GM23338 (cell line): ENCODE results near the gene PLEKHM2. TPM values are rescaled to one million over a fixed set of nuclear protein-coding genes. Genes with fewer than 3 reads are reported as not detected.

Source experiments
- ATAC-seq: fragments of 200-7000 bp; cut with Tn5 transposase; 3 replicates; pipeline ENCODE4 v1.9.1; 2020
- DNase-seq: peaks from one replicate; pipeline ENCODE4 v3.0.0-alpha.2; 2015; ENCODE audit warnings: low spot score
- H2AFZ ChIP-seq: fragments of 200-600 bp; sonication (generic); 2 replicates; pipeline ENCODE4 v1.8.0; 2016; ENCODE audit warnings: antibody characterized with exemption, mild to moderate bottlenecking, moderate library complexity
- H3F3A ChIP-seq: fragments of 200-600 bp; sonication (generic); replicated peaks from 2 replicates; pipeline ENCODE4 v1.8.0; 2017; ENCODE audit warnings: antibody characterized with exemption, mixed run types, low read depth
- H3K27ac ChIP-seq: fragments of 200-600 bp; sonication (generic); 2 replicates; pipeline ENCODE4 v1.6.1; 2016; ENCODE audit warnings: low read depth
- H3K27me3 ChIP-seq: fragments of 200-600 bp; sonication (generic); 2 replicates; pipeline ENCODE4 v1.8.0; 2016; ENCODE audit warnings: mild to moderate bottlenecking, mixed run types, moderate library complexity; ENCODE audit not compliant: insufficient read depth
- H3K36me3 ChIP-seq: fragments of 200-600 bp; sonication (generic); 2 replicates; pipeline ENCODE4 v1.8.0; 2016; ENCODE audit warnings: mild to moderate bottlenecking; ENCODE audit not compliant: insufficient read depth
- H3K4me1 ChIP-seq: fragments of 200-600 bp; sonication (generic); 2 replicates; pipeline ENCODE4 v1.8.0; 2016; ENCODE audit warnings: mild to moderate bottlenecking, moderate library complexity; ENCODE audit not compliant: insufficient read depth
- H3K4me2 ChIP-seq: fragments of 200-600 bp; sonication (generic); 2 replicates; pipeline ENCODE4 v1.7.1; 2017; ENCODE audit warnings: mixed run types
- H3K4me3 ChIP-seq: fragments of 200-600 bp; sonication (generic); 2 replicates; pipeline ENCODE4 v1.6.1; 2016; ENCODE audit warnings: mixed run types
- H3K79me2 ChIP-seq: fragments of 200-600 bp; sonication (generic); replicated peaks from 2 replicates; pipeline ENCODE4 v1.8.0; 2017; ENCODE audit warnings: mild to moderate bottlenecking; ENCODE audit not compliant: insufficient read depth
- H3K9me2 ChIP-seq: fragments of 200-600 bp; sonication (generic); 2 replicates; pipeline ENCODE4 v1.8.0; 2017; ENCODE audit not compliant: insufficient read depth
- H4K20me1 ChIP-seq: fragments of 200-600 bp; sonication (generic); replicated peaks from 2 replicates; pipeline ENCODE4 v1.8.0; 2017; ENCODE audit warnings: mild to moderate bottlenecking; ENCODE audit not compliant: insufficient read depth
- H3K27ac Mint-ChIP-seq: 2 replicates; pipeline ENCODE4 v1.8.0; 2020; ENCODE audit warnings: inconsistent platforms, mild to moderate bottlenecking, moderate library complexity, mixed read lengths
- H3K27me3 Mint-ChIP-seq: 3 replicates; pipeline ENCODE4 v1.8.0; 2022; ENCODE audit warnings: low read depth, mild to moderate bottlenecking, moderate library complexity, mixed read lengths, inconsistent platforms; ENCODE audit not compliant: insufficient read depth, poor library complexity
- H3K36me3 Mint-ChIP-seq: 3 replicates; pipeline ENCODE4 v1.8.0; 2021; ENCODE audit warnings: low read depth, mild to moderate bottlenecking, inconsistent platforms, moderate library complexity, mixed read lengths
- H3K4me1 Mint-ChIP-seq: 3 replicates; pipeline ENCODE4 v1.8.0; 2020; ENCODE audit warnings: mild to moderate bottlenecking, inconsistent platforms, mixed read lengths
- H3K4me3 Mint-ChIP-seq: 3 replicates; pipeline ENCODE4 v1.8.0; 2021; ENCODE audit warnings: moderate library complexity, mild to moderate bottlenecking, inconsistent platforms, mixed read lengths
- H3K9me3 Mint-ChIP-seq: 3 replicates; pipeline ENCODE4 v1.8.0; 2020; ENCODE audit warnings: moderate library complexity, mild to moderate bottlenecking, inconsistent platforms, mixed read lengths
- CREB1 ChIP-seq: fragments of 250-450 bp; sonication (Bioruptor Pico); IDR thresholded peaks from 2 replicates; pipeline ENCODE4 v1.5.0; 2020; ENCODE audit warnings: low read depth, mild to moderate bottlenecking, moderate library complexity
- EZH2 ChIP-seq: fragments of 200-600 bp; sonication (generic); IDR thresholded peaks from one replicate; pipeline ENCODE4 v1.8.0; 2017; ENCODE audit warnings: antibody characterized with exemption, mild to moderate bottlenecking, low read depth; ENCODE audit not compliant: unreplicated experiment
- EZH2phosphoT487 ChIP-seq: fragments of 200-600 bp; sonication (generic); IDR thresholded peaks from one replicate; pipeline ENCODE4 v1.8.1; 2018; ENCODE audit warnings: antibody characterized with exemption; ENCODE audit not compliant: unreplicated experiment
- STAT1 ChIP-seq: IDR thresholded peaks from one replicate; pipeline ENCODE4 v1.6.1; 2016; ENCODE audit warnings: antibody characterized with exemption; ENCODE audit not compliant: unreplicated experiment
- polyA plus RNA-seq: library from polyadenylated mRNA; unstranded; fragments of >200 nt; fragmentation: Nextera tagmentation; extraction: Ambion mirVana; gene quantifications from 2 replicates; pipeline ENCODE4 v1.2.1, GENCODE V29; 2016
- total RNA-seq: library from RNA; depleted of rRNA; stranded (reverse); fragments of >200 nt; shearing (Covaris generic); gene quantifications from 2 replicates; pipeline ENCODE4 v1.2.3, GENCODE V29; 2014
- TF ChIP-seq, protein P1 (sequence below): IDR thresholded peaks from 2 replicates; pipeline ENCODE4 v1.6.1; 2016; ENCODE audit warnings: antibody characterized with exemption
- TF ChIP-seq, protein P2 (sequence below): fragments of 250-450 bp; sonication (Bioruptor Pico); IDR thresholded peaks from 2 replicates; pipeline ENCODE4 v1.5.0; 2020; ENCODE audit warnings: mild to moderate bottlenecking, moderate library complexity
- TF ChIP-seq, protein P3 (sequence below): IDR thresholded peaks from one replicate; pipeline ENCODE4 v1.6.1; 2018; ENCODE audit warnings: antibody characterized with exemption; ENCODE audit not compliant: unreplicated experiment

The PLEKHM2 gene
- total and polyA plus RNA-seq, 2 experiments from 2014 or later, result 11.2 to 40.0 TPM

DNA sequence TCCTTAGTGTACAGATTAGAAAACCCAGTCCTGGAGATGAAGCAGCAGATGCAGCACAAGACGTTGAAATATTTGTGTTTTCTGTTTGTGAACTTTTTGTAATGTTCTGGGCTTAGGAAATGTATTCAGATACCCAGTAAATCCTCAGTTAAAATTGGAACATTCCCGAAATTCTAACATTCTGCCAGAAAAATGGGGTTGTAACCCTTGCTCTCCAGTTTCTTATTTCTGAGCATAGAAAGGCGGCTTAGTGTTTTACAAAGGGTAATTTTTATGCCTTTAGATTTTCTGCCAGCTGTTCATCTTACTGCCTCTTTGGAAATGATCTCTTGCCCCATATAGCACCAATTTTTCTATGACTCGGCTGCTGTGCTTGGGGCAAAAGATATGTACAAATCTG, 46.3 kb upstream of the PLEKHM2 start:
- DNase-seq (no peak), ATAC-seq (no peak)
- Histone ChIP-seq H3K27ac (no peak overlapping the region), H4K20me1 (peaks cover 20% of the 10 kb centered on the region), H2AFZ (no peak overlapping the region), H3K4me2 (no peak overlapping the region), H3K9me2 (no peaks in the 10 kb centered on the region), H3F3A (peaks cover 22% of the 10 kb centered on the region; the same call in 1 of the 2 replicates), H3K4me3 (no peak overlapping the region), H3K79me2 (peaks cover 14% of the 10 kb centered on the region; the same call in 1 of the 2 replicates), H3K36me3 (peaks cover 61% of the 10 kb centered on the region), H3K27me3 (no peaks in the 10 kb centered on the region), H3K4me1 (no peaks in the 10 kb centered on the region)
- H3K36me3 Mint-ChIP-seq, result peaks cover 83% of the 10 kb centered on the region
- H3K27me3 Mint-ChIP-seq, result peaks cover 2% of the 10 kb centered on the region
- TF ChIP-seq, protein P1, sequence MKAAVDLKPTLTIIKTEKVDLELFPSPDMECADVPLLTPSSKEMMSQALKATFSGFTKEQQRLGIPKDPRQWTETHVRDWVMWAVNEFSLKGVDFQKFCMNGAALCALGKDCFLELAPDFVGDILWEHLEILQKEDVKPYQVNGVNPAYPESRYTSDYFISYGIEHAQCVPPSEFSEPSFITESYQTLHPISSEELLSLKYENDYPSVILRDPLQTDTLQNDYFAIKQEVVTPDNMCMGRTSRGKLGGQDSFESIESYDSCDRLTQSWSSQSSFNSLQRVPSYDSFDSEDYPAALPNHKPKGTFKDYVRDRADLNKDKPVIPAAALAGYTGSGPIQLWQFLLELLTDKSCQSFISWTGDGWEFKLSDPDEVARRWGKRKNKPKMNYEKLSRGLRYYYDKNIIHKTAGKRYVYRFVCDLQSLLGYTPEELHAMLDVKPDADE, result no peak
- no peak for TF ChIP-seq STAT1
- TF ChIP-seq, protein P2, sequence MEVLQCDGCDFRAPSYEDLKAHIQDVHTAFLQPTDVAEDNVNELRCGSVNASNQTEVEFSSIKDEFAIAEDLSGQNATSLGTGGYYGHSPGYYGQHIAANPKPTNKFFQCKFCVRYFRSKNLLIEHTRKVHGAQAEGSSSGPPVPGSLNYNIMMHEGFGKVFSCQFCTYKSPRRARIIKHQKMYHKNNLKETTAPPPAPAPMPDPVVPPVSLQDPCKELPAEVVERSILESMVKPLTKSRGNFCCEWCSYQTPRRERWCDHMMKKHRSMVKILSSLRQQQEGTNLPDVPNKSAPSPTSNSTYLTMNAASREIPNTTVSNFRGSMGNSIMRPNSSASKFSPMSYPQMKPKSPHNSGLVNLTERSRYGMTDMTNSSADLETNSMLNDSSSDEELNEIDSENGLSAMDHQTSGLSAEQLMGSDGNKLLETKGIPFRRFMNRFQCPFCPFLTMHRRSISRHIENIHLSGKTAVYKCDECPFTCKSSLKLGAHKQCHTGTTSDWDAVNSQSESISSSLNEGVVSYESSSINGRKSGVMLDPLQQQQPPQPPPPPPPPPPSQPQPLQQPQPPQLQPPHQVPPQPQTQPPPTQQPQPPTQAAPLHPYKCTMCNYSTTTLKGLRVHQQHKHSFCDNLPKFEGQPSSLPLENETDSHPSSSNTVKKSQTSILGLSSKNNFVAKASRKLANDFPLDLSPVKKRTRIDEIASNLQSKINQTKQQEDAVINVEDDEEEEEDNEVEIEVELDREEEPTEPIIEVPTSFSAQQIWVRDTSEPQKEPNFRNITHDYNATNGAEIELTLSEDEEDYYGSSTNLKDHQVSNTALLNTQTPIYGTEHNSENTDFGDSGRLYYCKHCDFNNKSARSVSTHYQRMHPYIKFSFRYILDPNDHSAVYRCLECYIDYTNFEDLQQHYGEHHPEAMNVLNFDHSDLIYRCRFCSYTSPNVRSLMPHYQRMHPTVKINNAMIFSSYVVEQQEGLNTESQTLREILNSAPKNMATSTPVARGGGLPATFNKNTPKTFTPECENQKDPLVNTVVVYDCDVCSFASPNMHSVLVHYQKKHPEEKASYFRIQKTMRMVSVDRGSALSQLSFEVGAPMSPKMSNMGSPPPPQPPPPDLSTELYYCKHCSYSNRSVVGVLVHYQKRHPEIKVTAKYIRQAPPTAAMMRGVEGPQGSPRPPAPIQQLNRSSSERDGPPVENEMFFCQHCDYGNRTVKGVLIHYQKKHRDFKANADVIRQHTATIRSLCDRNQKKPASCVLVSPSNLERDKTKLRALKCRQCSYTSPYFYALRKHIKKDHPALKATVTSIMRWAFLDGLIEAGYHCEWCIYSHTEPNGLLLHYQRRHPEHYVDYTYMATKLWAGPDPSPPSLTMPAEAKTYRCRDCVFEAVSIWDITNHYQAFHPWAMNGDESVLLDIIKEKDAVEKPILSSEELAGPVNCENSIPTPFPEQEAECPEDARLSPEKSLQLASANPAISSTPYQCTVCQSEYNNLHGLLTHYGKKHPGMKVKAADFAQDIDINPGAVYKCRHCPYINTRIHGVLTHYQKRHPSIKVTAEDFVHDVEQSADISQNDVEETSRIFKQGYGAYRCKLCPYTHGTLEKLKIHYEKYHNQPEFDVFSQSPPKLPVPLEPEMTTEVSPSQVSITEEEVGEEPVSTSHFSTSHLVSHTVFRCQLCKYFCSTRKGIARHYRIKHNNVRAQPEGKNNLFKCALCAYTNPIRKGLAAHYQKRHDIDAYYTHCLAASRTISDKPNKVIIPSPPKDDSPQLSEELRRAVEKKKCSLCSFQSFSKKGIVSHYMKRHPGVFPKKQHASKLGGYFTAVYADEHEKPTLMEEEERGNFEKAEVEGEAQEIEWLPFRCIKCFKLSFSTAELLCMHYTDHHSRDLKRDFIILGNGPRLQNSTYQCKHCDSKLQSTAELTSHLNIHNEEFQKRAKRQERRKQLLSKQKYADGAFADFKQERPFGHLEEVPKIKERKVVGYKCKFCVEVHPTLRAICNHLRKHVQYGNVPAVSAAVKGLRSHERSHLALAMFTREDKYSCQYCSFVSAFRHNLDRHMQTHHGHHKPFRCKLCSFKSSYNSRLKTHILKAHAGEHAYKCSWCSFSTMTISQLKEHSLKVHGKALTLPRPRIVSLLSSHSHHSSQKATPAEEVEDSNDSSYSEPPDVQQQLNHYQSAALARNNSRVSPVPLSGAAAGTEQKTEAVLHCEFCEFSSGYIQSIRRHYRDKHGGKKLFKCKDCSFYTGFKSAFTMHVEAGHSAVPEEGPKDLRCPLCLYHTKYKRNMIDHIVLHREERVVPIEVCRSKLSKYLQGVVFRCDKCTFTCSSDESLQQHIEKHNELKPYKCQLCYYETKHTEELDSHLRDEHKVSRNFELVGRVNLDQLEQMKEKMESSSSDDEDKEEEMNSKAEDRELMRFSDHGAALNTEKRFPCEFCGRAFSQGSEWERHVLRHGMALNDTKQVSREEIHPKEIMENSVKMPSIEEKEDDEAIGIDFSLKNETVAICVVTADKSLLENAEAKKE, result no peak
- no peak for TF ChIP-seq EZH2phosphoT487
- TF ChIP-seq, protein P3, sequence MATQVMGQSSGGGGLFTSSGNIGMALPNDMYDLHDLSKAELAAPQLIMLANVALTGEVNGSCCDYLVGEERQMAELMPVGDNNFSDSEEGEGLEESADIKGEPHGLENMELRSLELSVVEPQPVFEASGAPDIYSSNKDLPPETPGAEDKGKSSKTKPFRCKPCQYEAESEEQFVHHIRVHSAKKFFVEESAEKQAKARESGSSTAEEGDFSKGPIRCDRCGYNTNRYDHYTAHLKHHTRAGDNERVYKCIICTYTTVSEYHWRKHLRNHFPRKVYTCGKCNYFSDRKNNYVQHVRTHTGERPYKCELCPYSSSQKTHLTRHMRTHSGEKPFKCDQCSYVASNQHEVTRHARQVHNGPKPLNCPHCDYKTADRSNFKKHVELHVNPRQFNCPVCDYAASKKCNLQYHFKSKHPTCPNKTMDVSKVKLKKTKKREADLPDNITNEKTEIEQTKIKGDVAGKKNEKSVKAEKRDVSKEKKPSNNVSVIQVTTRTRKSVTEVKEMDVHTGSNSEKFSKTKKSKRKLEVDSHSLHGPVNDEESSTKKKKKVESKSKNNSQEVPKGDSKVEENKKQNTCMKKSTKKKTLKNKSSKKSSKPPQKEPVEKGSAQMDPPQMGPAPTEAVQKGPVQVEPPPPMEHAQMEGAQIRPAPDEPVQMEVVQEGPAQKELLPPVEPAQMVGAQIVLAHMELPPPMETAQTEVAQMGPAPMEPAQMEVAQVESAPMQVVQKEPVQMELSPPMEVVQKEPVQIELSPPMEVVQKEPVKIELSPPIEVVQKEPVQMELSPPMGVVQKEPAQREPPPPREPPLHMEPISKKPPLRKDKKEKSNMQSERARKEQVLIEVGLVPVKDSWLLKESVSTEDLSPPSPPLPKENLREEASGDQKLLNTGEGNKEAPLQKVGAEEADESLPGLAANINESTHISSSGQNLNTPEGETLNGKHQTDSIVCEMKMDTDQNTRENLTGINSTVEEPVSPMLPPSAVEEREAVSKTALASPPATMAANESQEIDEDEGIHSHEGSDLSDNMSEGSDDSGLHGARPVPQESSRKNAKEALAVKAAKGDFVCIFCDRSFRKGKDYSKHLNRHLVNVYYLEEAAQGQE, result no peak
- no peak for TF ChIP-seq EZH2
- no peak for TF ChIP-seq CREB1 (CRISPR knock-in tag)
- no peak overlapping the region for H3K4me3 Mint-ChIP-seq
- H3K9me3 Mint-ChIP-seq, result no peaks in the 10 kb centered on the region
- no peaks in the 10 kb centered on the region for H3K4me1 Mint-ChIP-seq
- no peak overlapping the region for H3K27ac Mint-ChIP-seq
